Thoracic aorta (tissue), 2 donors: Measurements from ENCODE around the gene PDGFRB. TPM values are rescaled to one million over a fixed set of nuclear protein-coding genes. Genes with fewer than 3 reads are reported as not detected.

Source experiments
- ATAC-seq: fragments of 150-250 bp; one replicate; pipeline ENCODE4 v1.8.0; 2017; ENCODE audit warnings: low read depth; ENCODE audit not compliant: insufficient number of reproducible peaks, low FRiP score
- DNase-seq: peaks from one replicate; pipeline ENCODE4 v3.0.0-alpha.2; 2020; ENCODE audit warnings: low spot score
- H3K27ac ChIP-seq, 2 donors: fragments of 200-600 bp; sonication (generic); 1 replicate in 1 of 2; 2 replicates in 1 of 2; pipeline ENCODE4 v1.5.1; 2016; ENCODE audit warnings: mild to moderate bottlenecking in 2 of 2, moderate library complexity in 2 of 2
- H3K27me3 ChIP-seq: fragments of 200-600 bp; sonication (generic); replicated peaks from 2 replicates; pipeline ENCODE4 v1.6.0; 2016; ENCODE audit warnings: mild to moderate bottlenecking; ENCODE audit not compliant: insufficient read depth
- H3K36me3 ChIP-seq: fragments of 200-600 bp; sonication (generic); one replicate; pipeline ENCODE4 v1.5.1; 2016
- H3K4me1 ChIP-seq, 2 donors: fragments of 200-600 bp; sonication (generic); 1 replicate in 1 of 2; 2 replicates in 1 of 2; pipeline versions ENCODE4 v1.5.1 to v1.6.0; 2016; ENCODE audit warnings: low read depth in 2 of 2, mild to moderate bottlenecking in 1 of 2; ENCODE audit not compliant: control insufficient read depth in 1 of 2
- H3K4me3 ChIP-seq: fragments of 200-600 bp; sonication (generic); 2 replicates; pipeline ENCODE4 v1.5.1; 2016; ENCODE audit warnings: mild to moderate bottlenecking
- H3K9me3 ChIP-seq: fragments of 200-600 bp; sonication (generic); 2 replicates; pipeline ENCODE4 v1.5.1; 2016
- total RNA-seq, 2 donors: library from RNA; depleted of rRNA; stranded (reverse); fragments of >200 nt; gene quantifications; one replicate each; pipeline versions ENCODE4 v1.1.0 to v1.2.3, GENCODE V29; 2016
- TF ChIP-seq, protein P1 (sequence below): fragments of 200-600 bp; sonication (generic); IDR thresholded peaks from one replicate; pipeline ENCODE4 v1.5.1; 2019; ENCODE audit warnings: antibody characterized with exemption

The PDGFRB gene
- total RNA-seq, 2 donors from 2014 or later, result 362 to 421 TPM

DNA sequence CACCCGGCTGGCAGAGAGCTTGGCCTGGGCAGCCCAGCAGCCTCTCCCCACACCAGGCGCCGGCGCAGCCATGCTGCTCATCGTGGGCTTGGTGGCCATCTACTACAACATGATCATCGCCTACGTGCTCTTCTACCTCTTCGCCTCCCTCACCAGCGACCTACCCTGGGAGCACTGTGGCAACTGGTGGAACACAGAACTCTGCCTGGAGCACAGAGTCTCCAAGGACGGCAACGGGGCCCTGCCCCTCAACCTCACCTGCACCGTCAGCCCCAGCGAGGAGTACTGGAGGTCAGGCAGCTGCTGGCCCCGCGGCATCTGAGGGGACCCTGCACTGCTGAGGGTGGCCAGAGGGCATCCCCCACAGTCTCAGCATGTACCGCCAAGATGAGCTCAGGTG lies 41.3 kb upstream of the PDGFRB start:
- Histone ChIP-seq H3K9me3 (no peaks in the 10 kb centered on the region), H3K4me3 (no peak overlapping the region), H3K27me3 (no peaks in the 10 kb centered on the region), H3K27ac (no peak overlapping the region), H3K36me3 (no peaks in the 10 kb centered on the region), H3K4me1 (no peaks in the 10 kb centered on the region)
- ATAC-seq (no peak), DNase-seq (no peak)
- TF ChIP-seq, protein P1, sequence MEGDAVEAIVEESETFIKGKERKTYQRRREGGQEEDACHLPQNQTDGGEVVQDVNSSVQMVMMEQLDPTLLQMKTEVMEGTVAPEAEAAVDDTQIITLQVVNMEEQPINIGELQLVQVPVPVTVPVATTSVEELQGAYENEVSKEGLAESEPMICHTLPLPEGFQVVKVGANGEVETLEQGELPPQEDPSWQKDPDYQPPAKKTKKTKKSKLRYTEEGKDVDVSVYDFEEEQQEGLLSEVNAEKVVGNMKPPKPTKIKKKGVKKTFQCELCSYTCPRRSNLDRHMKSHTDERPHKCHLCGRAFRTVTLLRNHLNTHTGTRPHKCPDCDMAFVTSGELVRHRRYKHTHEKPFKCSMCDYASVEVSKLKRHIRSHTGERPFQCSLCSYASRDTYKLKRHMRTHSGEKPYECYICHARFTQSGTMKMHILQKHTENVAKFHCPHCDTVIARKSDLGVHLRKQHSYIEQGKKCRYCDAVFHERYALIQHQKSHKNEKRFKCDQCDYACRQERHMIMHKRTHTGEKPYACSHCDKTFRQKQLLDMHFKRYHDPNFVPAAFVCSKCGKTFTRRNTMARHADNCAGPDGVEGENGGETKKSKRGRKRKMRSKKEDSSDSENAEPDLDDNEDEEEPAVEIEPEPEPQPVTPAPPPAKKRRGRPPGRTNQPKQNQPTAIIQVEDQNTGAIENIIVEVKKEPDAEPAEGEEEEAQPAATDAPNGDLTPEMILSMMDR, result no peak

DNA sequence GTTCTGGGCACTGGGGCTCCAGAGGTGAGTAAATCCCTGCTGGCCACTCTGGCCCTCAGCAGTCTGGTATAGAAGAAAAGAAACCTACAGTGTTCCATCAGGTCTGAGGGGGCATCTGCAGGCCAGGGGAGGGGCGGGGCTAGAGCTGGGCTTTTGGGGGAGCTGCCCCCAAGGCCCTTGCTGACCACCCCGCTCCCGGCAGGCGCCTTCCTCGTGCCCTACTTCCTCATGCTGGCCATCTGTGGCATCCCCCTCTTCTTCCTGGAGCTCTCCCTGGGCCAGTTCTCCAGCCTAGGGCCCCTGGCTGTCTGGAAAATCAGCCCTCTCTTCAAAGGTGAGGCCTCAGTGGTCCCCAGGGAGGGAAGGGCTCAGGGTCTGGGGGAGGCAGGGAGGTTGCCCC lies 40.9 kb upstream of the PDGFRB start:
- no peak for DNase-seq
- TF ChIP-seq, protein P1, result no peak

DNA sequence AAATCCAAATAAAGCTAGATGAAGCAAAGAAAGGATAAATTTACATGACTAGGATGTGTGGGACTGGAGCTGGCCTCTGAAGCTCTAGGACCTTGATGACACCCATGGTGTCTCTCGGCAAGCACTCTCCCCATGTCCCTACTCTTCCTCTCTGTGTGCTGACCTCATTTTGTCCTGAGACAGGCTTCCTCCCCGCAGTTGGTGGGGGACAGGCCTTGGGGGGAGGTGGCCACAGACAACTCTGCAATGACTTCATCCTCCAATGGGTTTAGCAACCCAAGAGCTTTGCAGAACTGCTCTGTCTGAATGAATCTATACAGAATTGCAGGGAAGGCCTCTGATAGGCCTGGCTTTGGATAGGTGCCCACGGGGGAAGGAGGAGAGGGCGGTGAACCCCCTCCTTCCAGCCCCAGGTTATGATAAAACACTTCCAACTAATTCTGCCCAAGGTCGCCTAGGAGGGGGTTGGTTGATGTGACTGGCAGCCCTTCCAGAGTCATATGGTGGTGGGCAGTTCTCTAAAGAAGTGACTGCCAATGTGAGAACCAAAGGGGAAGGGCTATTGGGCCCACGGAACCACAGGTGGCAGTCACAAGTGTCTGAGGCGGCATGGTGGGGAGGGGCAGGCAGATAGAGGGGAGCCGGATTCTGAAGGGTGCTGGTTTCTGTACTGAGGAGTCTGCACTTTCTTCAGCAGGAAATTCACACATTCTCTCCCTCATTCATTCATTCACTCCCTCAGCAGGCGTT lies 40.3 kb upstream of the PDGFRB start:
- Histone ChIP-seq H3K4me1 (no peaks in the 10 kb centered on the region), H3K27ac (no peak overlapping the region), H3K27me3 (no peaks in the 10 kb centered on the region), H3K36me3 (no peaks in the 10 kb centered on the region), H3K9me3 (no peaks in the 10 kb centered on the region), H3K4me3 (no peak overlapping the region)
- DNase-seq, result no peak
- TF ChIP-seq, protein P1, result no peak
- no peak for ATAC-seq

More for the DNA sequence above, 40.9 kb upstream of the PDGFRB start:
- no peaks in the 10 kb centered on the region for H3K36me3 ChIP-seq
- no peaks in the 10 kb centered on the region for H3K9me3 ChIP-seq
- no peak overlapping the region for H3K27ac ChIP-seq
- no peaks in the 10 kb centered on the region for H3K27me3 ChIP-seq
- H3K4me1 ChIP-seq, result no peaks in the 10 kb centered on the region
- no peak for ATAC-seq
- H3K4me3 ChIP-seq, result no peak overlapping the region

DNA sequence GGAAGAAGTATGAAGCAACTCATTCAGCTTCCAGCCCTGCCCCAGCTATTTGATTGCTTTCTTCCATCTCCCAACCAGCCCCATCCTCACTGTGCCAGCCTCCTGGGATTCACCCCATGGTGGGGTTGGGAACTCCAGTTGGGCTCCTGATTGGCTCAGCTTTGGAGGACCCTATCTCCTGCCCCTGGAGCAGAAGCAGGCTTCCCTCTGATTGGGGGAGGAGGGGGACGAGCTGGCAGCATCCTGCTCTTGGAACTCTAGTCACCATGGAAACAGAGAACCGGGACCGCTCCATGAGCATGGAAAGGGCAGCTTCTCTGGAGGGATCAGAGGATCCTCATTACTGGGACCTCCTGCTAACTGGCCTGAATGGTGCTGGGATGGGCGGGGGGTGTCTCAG lies 36.8 kb upstream of the PDGFRB start:
- no peak overlapping the region for H3K4me3 ChIP-seq
- no peak overlapping the region for H3K27ac ChIP-seq
- H3K4me1 ChIP-seq, result peaks cover 0 to 9% of the 10 kb centered on the region in 2 donors
- H3K27me3 ChIP-seq, result no peaks in the 10 kb centered on the region
- no peaks in the 10 kb centered on the region for H3K36me3 ChIP-seq
- TF ChIP-seq, protein P1, result no peak
- ATAC-seq, result no peak
- no peaks in the 10 kb centered on the region for H3K9me3 ChIP-seq
- DNase-seq, result no peak

DNA sequence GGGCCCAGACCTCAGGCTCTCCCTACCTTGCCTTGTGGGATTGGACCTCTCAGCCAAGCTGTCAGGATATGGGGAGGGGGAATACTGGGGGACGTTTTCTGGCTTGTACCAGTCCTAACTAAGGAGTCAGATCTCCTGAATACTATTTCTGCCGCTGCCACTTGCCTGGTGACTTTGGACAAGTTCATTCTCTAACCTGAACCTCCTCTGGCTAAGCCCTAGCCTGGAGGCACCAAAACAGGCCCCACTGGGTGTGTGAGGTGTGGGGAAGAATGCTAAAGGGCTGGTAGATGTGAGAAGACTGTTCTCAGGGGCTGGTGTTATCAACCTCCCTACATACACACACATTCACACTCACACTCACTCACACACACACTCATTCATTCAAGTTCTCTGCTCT lies 35.3 kb upstream of the PDGFRB start:
- no peak overlapping the region for H3K27ac ChIP-seq
- H3K27me3 ChIP-seq, result no peaks in the 10 kb centered on the region
- ATAC-seq (no peak), DNase-seq (no peak)
- H3K4me3 ChIP-seq, result no peak overlapping the region
- no peaks in the 10 kb centered on the region for H3K36me3 ChIP-seq
- TF ChIP-seq, protein P1, result no peak
- no peaks in the 10 kb centered on the region for H3K9me3 ChIP-seq
- H3K4me1 ChIP-seq, result peaks cover 0 to 9% of the 10 kb centered on the region in 2 donors
